ENCODE measurements around the gene KIAA1755. TPM values are rescaled to one million over a fixed set of nuclear protein-coding genes. Genes with fewer than 3 reads are reported as not detected.
"Not testable (repeated sequence)": the region's sequence is repeated elsewhere in the genome, so short reads cannot be mapped to it uniquely, and the experiment has no call there.

KIAA1755 gene
- total RNA-seq, 3 donors from 2014 or later = 2.1 to 5.1 (median 4.3) TPM

- TF ChIP-seq POLR2A (IDR thresholded peaks at IDR 0.05) (no peak), POLR2AphosphoS5 (IDR thresholded peaks at IDR 0.05) (no peak)
- TF ChIP-seq, protein P1, sequence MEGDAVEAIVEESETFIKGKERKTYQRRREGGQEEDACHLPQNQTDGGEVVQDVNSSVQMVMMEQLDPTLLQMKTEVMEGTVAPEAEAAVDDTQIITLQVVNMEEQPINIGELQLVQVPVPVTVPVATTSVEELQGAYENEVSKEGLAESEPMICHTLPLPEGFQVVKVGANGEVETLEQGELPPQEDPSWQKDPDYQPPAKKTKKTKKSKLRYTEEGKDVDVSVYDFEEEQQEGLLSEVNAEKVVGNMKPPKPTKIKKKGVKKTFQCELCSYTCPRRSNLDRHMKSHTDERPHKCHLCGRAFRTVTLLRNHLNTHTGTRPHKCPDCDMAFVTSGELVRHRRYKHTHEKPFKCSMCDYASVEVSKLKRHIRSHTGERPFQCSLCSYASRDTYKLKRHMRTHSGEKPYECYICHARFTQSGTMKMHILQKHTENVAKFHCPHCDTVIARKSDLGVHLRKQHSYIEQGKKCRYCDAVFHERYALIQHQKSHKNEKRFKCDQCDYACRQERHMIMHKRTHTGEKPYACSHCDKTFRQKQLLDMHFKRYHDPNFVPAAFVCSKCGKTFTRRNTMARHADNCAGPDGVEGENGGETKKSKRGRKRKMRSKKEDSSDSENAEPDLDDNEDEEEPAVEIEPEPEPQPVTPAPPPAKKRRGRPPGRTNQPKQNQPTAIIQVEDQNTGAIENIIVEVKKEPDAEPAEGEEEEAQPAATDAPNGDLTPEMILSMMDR (IDR thresholded peaks at IDR 0.05) = no peak
- Histone ChIP-seq H3K27me3 (no peaks in the 10 kb centered on the region), H3K4me1 (peaks cover 0 to 3% of the 10 kb centered on the region in 2 donors), H3K4me3 (no peak overlapping the region), H3K27ac (peak overlapping the region in 1 of 2 donors; percentile 84), H3K9me3 (peaks cover 2 to 4% of the 10 kb centered on the region in 2 donors), H3K36me3 (no peaks in the 10 kb centered on the region)
- no peak for DNase-seq (ENCODE audit: low spot score in 2 of 2)
- intact Hi-C loops (cut with DNase I; ENCODE audit: low total_unique reads) = no loop called here
Observed at GRCh38 chr20:38248133-38248532, 12.4 kb downstream of the KIAA1755 start.

DNA sequence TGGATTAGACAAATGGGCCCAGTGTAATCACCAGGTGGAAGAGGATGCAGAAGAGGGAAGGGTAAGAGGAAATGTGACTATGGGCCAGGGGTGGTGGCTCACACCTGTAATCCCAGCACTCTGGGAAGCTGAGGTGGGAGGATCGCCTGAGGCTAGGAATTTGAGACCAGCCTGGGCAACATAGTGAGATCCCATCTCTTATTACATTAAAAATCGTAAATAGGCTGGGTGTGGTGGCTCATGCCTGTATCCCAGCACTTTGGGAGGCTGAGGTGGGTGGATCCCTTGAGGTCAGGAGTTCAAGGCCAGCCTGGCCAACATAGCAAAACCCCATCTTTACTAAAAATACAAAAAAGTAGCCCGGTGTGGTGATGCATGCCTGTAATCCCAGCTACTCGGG is 12.8 kb downstream of the KIAA1755 start:
- H3K27me3 ChIP-seq; H3K36me3 ChIP-seq; DNase-seq (ENCODE audit: low spot score in 2 of 2); intact Hi-C loops (cut with DNase I; ENCODE audit: low total_unique reads); H3K4me1 ChIP-seq; H3K4me3 ChIP-seq; H3K9me3 ChIP-seq: not testable (repeated sequence)
- peak overlapping the region in 1 of 2 donors; percentile 84 for H3K27ac ChIP-seq

GRCh38 chr20:38247166-38247509 is 13.4 kb downstream of the KIAA1755 start:
- H3K9me3 ChIP-seq = peaks cover 12% of the 10 kb centered on the region in 2 donors
- TF ChIP-seq, protein P1 (IDR thresholded peaks at IDR 0.05) = no peak
- TF ChIP-seq POLR2A (IDR thresholded peaks at IDR 0.05) = no peak
- peak in 1 of 3 donors; percentile 5 for TF ChIP-seq POLR2AphosphoS5 (IDR thresholded peaks at IDR 0.05)
- intact Hi-C loops (cut with DNase I; ENCODE audit: low total_unique reads) = no loop called here
- peaks cover 0 to 3% of the 10 kb centered on the region in 2 donors for H3K4me1 ChIP-seq
- H3K36me3 ChIP-seq = no peaks in the 10 kb centered on the region
- no peak overlapping the region for H3K4me3 ChIP-seq
- H3K27ac ChIP-seq = peak overlapping the region in 1 of 2 donors; percentile 84
- no peak for DNase-seq (ENCODE audit: low spot score in 2 of 2)
- H3K27me3 ChIP-seq = no peaks in the 10 kb centered on the region

- TF ChIP-seq, protein P1 (IDR thresholded peaks at IDR 0.05) = no peak
- TF ChIP-seq POLR2AphosphoS5 (IDR thresholded peaks at IDR 0.05) (peak in 2 of 3 donors; percentile 14 to 17), POLR2A (IDR thresholded peaks at IDR 0.05) (no peak)
- no peak for DNase-seq (ENCODE audit: low spot score in 2 of 2)
- intact Hi-C loops (cut with DNase I; ENCODE audit: low total_unique reads) = no loop called here
- Histone ChIP-seq H3K9me3 (peaks cover 15 to 18% of the 10 kb centered on the region in 2 donors), H3K4me3 (no peak overlapping the region), H3K4me1 (no peaks in the 10 kb centered on the region), H3K27ac (peak overlapping the region in 1 of 2 donors; percentile 84), H3K27me3 (no peaks in the 10 kb centered on the region), H3K36me3 (no peaks in the 10 kb centered on the region)
Observed at GRCh38 chr20:38246357-38247165, 14.0 kb downstream of the KIAA1755 start.

DNA sequence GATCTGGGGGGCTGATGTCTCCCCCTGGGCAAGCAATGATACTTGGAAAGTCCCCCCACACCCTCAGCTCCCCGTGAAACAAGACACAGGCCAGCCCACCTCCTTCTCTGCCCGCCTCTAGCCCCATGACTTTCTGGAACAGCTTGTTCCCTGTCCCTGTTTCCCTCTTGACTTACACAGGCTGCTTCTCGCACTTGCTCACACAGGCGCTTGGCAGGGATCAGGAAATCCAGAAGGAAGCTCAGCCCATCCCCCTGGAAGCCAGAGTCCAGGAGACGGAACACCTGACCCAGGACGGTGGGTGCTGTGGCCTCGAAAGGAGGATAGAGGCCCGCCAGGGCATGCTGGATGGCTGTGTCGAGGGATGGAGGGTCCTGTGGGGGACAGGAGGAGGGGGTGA is 14.8 kb downstream of the KIAA1755 start:
- intact Hi-C loops (cut with DNase I; ENCODE audit: low total_unique reads) = no loop called here
- DNase-seq (ENCODE audit: low spot score in 2 of 2) = no peak
- TF ChIP-seq POLR2AphosphoS5 (IDR thresholded peaks at IDR 0.05) = peak in 1 of 3 donors; percentile 16
- no peak for TF ChIP-seq POLR2A (IDR thresholded peaks at IDR 0.05)

DNA sequence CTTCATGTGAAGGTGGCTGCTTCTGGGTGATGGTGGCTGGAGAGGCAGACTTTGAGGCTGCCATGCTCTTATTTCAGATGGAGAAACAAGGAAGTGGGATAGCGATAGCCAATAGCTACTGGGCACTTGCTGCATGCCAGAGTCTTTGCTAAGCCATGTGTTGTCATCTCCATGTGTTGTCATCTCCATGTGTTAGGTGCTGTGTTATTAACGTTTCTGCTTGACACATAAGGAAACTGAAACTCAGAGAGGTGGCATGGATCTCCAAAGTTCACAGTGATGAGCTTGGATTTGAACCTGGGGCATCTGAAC is 16.9 kb downstream of the KIAA1755 start:
- H3K27me3 ChIP-seq = no peaks in the 10 kb centered on the region
- no peaks in the 10 kb centered on the region for H3K36me3 ChIP-seq
- no peak overlapping the region for H3K27ac ChIP-seq
- H3K4me3 ChIP-seq = no peak overlapping the region
- no peak for DNase-seq (ENCODE audit: low spot score in 2 of 2)
- no peaks in the 10 kb centered on the region for H3K4me1 ChIP-seq
- peaks cover 15 to 18% of the 10 kb centered on the region in 2 donors for H3K9me3 ChIP-seq
- intact Hi-C loops (cut with DNase I; ENCODE audit: low total_unique reads) = no loop called here
- TF ChIP-seq POLR2AphosphoS5 (IDR thresholded peaks at IDR 0.05) = peak in 1 of 3 donors; percentile 4
- no peak for TF ChIP-seq POLR2A (IDR thresholded peaks at IDR 0.05)

More for the DNA sequence above, 14.8 kb downstream of the KIAA1755 start:
- Histone ChIP-seq H3K27ac (peak overlapping the region; percentile 20 to 84), H3K4me3 (no peak overlapping the region), H3K36me3 (no peaks in the 10 kb centered on the region), H3K27me3 (no peaks in the 10 kb centered on the region), H3K4me1 (no peaks in the 10 kb centered on the region), H3K9me3 (peaks cover 15 to 18% of the 10 kb centered on the region in 2 donors)

Data from breast epithelium (tissue), 4 donors.